ENCODE measurements around the gene VPS41.

VPS41 gene

GRCh38 chr7:38905056-38905759 lies 3.8 kb downstream of the VPS41 start:
- no peak for DNase-seq (ENCODE audit: low read depth)

GRCh38 chr7:38903057-38903456 lies 5.9 kb downstream of the VPS41 start:
- DNase-seq (ENCODE audit: low read depth): no peak

GRCh38 chr7:38902449-38902848 lies 6.5 kb downstream of the VPS41 start:
- DNase-seq (ENCODE audit: low read depth): no peak

GRCh38 chr7:38893061-38893460 lies 15.9 kb downstream of the VPS41 start:
- no peak for DNase-seq (ENCODE audit: low read depth)

- no peak for DNase-seq (ENCODE audit: low read depth)
Measured at GRCh38 chr7:38890597-38890996, 18.4 kb downstream of the VPS41 start.

- no peak for DNase-seq (ENCODE audit: low read depth)
Measured at GRCh38 chr7:38889872-38890432, 19.0 kb downstream of the VPS41 start.

- no peak for DNase-seq (ENCODE audit: low read depth)
Measured at GRCh38 chr7:38889079-38889478, 19.9 kb downstream of the VPS41 start.

- DNase-seq (ENCODE audit: low read depth): no peak
Measured at GRCh38 chr7:38886265-38886664, 22.7 kb downstream of the VPS41 start.

GRCh38 chr7:38883706-38884105 lies 25.3 kb downstream of the VPS41 start:
- no peak for DNase-seq (ENCODE audit: low read depth)

- DNase-seq (ENCODE audit: low read depth): no peak
Measured at GRCh38 chr7:38881947-38882684, 26.9 kb downstream of the VPS41 start.

- no peak for DNase-seq (ENCODE audit: low read depth)
Measured at GRCh38 chr7:38881015-38881414, 28.0 kb downstream of the VPS41 start.

- no peak for DNase-seq (ENCODE audit: low read depth)
Measured at GRCh38 chr7:38880454-38880853, 28.5 kb downstream of the VPS41 start.

GRCh38 chr7:38880035-38880434 lies 29.0 kb downstream of the VPS41 start:
- no peak for DNase-seq (ENCODE audit: low read depth)

GRCh38 chr7:38878694-38879457 lies 30.1 kb downstream of the VPS41 start:
- no peak for DNase-seq (ENCODE audit: low read depth)

GRCh38 chr7:38873433-38873832 lies 35.6 kb downstream of the VPS41 start:
- no peak for DNase-seq (ENCODE audit: low read depth)

- DNase-seq (ENCODE audit: low read depth): no peak
Measured at GRCh38 chr7:38872202-38872601, 36.8 kb downstream of the VPS41 start.

- DNase-seq (ENCODE audit: low read depth): no peak
Measured at GRCh38 chr7:38870147-38870546, 38.8 kb downstream of the VPS41 start.

- DNase-seq (ENCODE audit: low read depth): no peak
Measured at GRCh38 chr7:38863601-38864291, 45.2 kb downstream of the VPS41 start.

- DNase-seq (ENCODE audit: low read depth): no peak
Measured at GRCh38 chr7:38862666-38863065, 46.3 kb downstream of the VPS41 start.

- no peak for DNase-seq (ENCODE audit: low read depth)
Measured at GRCh38 chr7:38858259-38858884, 50.6 kb downstream of the VPS41 start.

GRCh38 chr7:38855867-38856266 lies 53.1 kb downstream of the VPS41 start:
- no peak for DNase-seq (ENCODE audit: low read depth)

GRCh38 chr7:38855386-38855785 lies 53.6 kb downstream of the VPS41 start:
- DNase-seq (ENCODE audit: low read depth): no peak
